Peyer's patch (tissue), 4 donors: ENCODE results near the gene RFX2. TPM values are rescaled to one million over a fixed set of nuclear protein-coding genes. Genes with fewer than 3 reads are reported as not detected.

Experiments used
- DNase-seq, 3 donors: peaks; one replicate each; pipeline ENCODE4 v3.0.0-alpha.2; 2017 to 2019
- H3K27ac ChIP-seq, 4 donors: fragments of 200-600 bp; sonication (generic); one replicate each; pipeline ENCODE4 v1.5.1; 2016 to 2019
- H3K27me3 ChIP-seq, 2 donors: fragments of 200-600 bp; sonication (generic); one replicate each; pipeline ENCODE4 v1.5.1; 2019
- H3K36me3 ChIP-seq, 3 donors: fragments of 200-600 bp; sonication (generic); one replicate each; pipeline ENCODE4 v1.5.1; 2016 to 2019
- H3K4me1 ChIP-seq, 4 donors: fragments of 200-600 bp; sonication (generic); one replicate each; pipeline ENCODE4 v1.5.1; 2016 to 2019
- H3K4me3 ChIP-seq, 4 donors: fragments of 200-600 bp; sonication (generic); 1 replicate in 3 of 4; 2 replicates in 1 of 4; pipeline ENCODE4 v1.5.1; 2016 to 2019; ENCODE audit warnings: mild to moderate bottlenecking in 1 of 4
- H3K9me3 ChIP-seq, 4 donors: fragments of 200-600 bp; sonication (generic); one replicate each; pipeline ENCODE4 v1.5.1; 2016 to 2019; ENCODE audit warnings: mild to moderate bottlenecking in 1 of 4
- POLR2A ChIP-seq, 2 donors: fragments of 450-650 bp; IDR thresholded peaks; one replicate each; pipeline ENCODE4 v1.5.1; 2017; ENCODE audit warnings: antibody characterized with exemption in 2 of 2, mild to moderate bottlenecking in 2 of 2, moderate library complexity in 2 of 2
- total RNA-seq, 4 donors: library from RNA; depleted of rRNA; stranded (reverse); fragments of >200 nt; gene quantifications; one replicate each; pipeline ENCODE4 v1.1.0, GENCODE V29; 2016
- TF ChIP-seq, protein P1 (sequence below), 6 experiments: fragments of 450-650 bp in 4 of 6; fragments of 200-600 bp in 2 of 6; sonication (generic) in 1 of 6; IDR thresholded peaks; one replicate each; pipeline ENCODE4 v1.5.1; 2017 to 2019; ENCODE audit warnings: antibody characterized with exemption in 6 of 6, mild to moderate bottlenecking in 3 of 6, moderate library complexity in 1 of 6

Gene RFX2
- total RNA-seq, 4 donors from 2014 or later: 2.6 to 33.9 (median 10.3) TPM

DNA sequence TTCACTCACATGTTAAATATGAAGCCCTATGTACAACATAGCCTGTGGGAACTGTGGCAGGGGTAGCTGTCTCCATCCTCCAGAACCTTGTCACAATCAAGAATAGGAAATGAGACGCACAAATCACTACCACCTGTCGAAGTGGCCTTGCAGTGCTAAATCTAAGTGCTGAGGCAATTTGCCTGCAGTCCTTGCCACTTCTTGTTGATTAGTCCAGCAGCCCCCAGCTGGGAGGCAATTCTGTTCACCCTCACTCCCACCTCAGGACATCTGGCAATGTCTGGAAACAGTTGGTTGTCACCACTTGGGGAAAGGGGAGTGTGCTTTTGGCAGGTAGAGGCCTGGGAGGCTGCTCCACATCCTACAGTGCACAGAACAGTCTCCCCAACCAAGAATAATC, 10.7 kb downstream of the RFX2 start:
- DNase-seq: no peak

DNA sequence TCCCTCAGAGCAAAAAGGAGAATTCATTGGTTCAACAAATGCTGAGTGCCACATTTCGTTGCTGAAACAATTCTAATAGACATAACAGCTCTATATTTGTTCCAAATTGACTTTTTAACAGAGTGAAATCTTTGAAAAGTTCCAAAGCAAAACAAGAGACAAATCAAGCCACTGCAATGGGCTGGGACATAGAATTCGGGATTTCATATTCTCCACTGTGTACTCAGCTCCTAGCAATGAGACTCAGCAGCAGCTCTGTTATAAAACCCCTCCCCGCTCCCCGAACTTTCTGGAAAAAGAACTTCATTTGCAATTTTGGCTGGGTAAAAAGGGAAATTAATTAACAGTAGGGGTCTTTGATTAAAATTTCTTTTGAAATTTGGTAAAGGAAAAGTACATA, 11.3 kb downstream of the RFX2 start:
- H3K4me1 ChIP-seq: peaks cover 0 to 10% (median 0%) of the 10 kb centered on the region in 4 donors
- no peak for DNase-seq

More for the DNA sequence above, 10.7 kb downstream of the RFX2 start:
- H3K27me3 ChIP-seq: no peaks in the 10 kb centered on the region
- H3K27ac ChIP-seq: peak overlapping the region in 2 of 4 donors; percentile 38 to 48
- TF ChIP-seq, protein P1, sequence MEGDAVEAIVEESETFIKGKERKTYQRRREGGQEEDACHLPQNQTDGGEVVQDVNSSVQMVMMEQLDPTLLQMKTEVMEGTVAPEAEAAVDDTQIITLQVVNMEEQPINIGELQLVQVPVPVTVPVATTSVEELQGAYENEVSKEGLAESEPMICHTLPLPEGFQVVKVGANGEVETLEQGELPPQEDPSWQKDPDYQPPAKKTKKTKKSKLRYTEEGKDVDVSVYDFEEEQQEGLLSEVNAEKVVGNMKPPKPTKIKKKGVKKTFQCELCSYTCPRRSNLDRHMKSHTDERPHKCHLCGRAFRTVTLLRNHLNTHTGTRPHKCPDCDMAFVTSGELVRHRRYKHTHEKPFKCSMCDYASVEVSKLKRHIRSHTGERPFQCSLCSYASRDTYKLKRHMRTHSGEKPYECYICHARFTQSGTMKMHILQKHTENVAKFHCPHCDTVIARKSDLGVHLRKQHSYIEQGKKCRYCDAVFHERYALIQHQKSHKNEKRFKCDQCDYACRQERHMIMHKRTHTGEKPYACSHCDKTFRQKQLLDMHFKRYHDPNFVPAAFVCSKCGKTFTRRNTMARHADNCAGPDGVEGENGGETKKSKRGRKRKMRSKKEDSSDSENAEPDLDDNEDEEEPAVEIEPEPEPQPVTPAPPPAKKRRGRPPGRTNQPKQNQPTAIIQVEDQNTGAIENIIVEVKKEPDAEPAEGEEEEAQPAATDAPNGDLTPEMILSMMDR (IDR thresholded peaks at IDR 0.05): no peak
- no peak for TF ChIP-seq POLR2A (IDR thresholded peaks at IDR 0.05)
- H3K9me3 ChIP-seq: no peaks in the 10 kb centered on the region
- no peaks in the 10 kb centered on the region for H3K36me3 ChIP-seq
- no peak overlapping the region for H3K4me3 ChIP-seq
- peaks cover 0 to 10% (median 0%) of the 10 kb centered on the region in 4 donors for H3K4me1 ChIP-seq

DNA sequence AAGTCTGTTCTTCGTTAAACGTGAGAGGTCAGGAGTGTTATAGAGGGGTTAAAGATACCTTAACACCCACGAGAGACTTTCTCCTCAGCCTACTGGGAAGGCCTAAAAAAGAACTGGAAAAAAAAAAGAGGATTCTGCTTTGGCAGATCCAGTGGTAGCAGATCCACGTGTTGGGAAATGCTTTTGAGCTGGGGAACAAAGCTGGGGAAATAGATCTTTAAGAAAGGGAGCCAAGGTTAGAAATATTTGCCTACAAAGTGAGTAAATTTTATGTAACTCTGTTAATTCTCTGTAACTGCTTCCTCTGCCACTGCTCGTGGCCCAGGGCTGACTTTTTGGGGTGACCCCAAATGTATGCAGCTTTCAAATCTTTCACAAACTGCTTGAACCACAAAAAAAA, 11.7 kb downstream of the RFX2 start:
- Histone ChIP-seq H3K27ac (peak overlapping the region in 1 of 4 donors; percentile 38), H3K4me3 (no peak overlapping the region)
- no peak for DNase-seq

More for the DNA sequence above, 11.3 kb downstream of the RFX2 start:
- Histone ChIP-seq H3K27ac (peak overlapping the region in 1 of 4 donors; percentile 38), H3K27me3 (no peaks in the 10 kb centered on the region), H3K9me3 (no peaks in the 10 kb centered on the region), H3K36me3 (no peaks in the 10 kb centered on the region), H3K4me3 (no peak overlapping the region)
- TF ChIP-seq, protein P1 (IDR thresholded peaks at IDR 0.05): no peak
- no peak for TF ChIP-seq POLR2A (IDR thresholded peaks at IDR 0.05)

DNA sequence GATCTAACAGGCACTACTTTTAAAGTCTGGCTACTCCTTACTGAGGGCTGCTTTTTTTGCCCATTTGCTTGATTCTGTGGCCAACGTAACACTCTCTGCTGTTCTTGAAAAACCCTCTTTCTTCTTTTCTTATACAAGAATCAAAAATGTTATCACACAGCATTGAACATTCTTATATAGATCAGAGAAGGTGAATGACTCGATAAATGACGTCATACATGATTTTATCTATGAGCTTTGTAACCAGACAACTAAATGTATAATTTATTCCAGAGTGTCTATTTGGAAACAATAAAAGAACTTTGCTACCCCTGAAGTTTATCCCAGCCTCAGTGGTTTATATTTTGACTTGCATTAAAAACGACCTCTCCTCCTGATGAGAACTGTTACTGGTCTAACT, 12.4 kb downstream of the RFX2 start:
- Histone ChIP-seq H3K36me3 (no peaks in the 10 kb centered on the region), H3K9me3 (no peaks in the 10 kb centered on the region), H3K4me1 (peaks cover 0 to 16% (median 0%) of the 10 kb centered on the region in 4 donors), H3K4me3 (no peak overlapping the region), H3K27ac (peak overlapping the region in 1 of 4 donors; percentile 38), H3K27me3 (no peaks in the 10 kb centered on the region)
- no peak for DNase-seq
- no peak for TF ChIP-seq POLR2A (IDR thresholded peaks at IDR 0.05)
- TF ChIP-seq, protein P1 (IDR thresholded peaks at IDR 0.05): no peak

More for the DNA sequence above, 11.7 kb downstream of the RFX2 start:
- Histone ChIP-seq H3K36me3 (no peaks in the 10 kb centered on the region), H3K9me3 (no peaks in the 10 kb centered on the region), H3K27me3 (no peaks in the 10 kb centered on the region), H3K4me1 (peaks cover 0 to 10% (median 0%) of the 10 kb centered on the region in 4 donors)
- TF ChIP-seq, protein P1 (IDR thresholded peaks at IDR 0.05): no peak
- TF ChIP-seq POLR2A (IDR thresholded peaks at IDR 0.05): no peak

DNA sequence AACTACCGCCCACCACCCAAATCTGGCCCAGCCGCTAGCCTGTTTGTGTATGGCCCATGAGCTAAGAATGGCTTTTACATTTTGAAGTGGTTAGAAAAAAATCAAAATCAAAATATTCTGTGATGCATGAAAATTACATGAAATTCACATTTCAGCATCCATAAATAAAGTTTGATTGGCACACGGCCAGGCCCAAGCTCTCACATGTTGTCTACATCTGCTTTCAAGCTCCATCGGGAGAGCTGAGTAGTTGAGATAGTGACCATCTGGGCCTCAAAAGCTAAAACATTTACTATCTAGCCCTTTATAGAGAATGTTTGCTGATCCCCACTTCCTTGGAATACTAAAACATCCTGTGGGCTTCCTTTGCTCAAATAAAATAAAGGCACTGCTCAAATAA, 14.5 kb downstream of the RFX2 start:
- no peaks in the 10 kb centered on the region for H3K27me3 ChIP-seq
- TF ChIP-seq POLR2A (IDR thresholded peaks at IDR 0.05): no peak
- TF ChIP-seq, protein P1 (IDR thresholded peaks at IDR 0.05): no peak
- DNase-seq: no peak
- H3K9me3 ChIP-seq: no peaks in the 10 kb centered on the region
- H3K27ac ChIP-seq: no peak overlapping the region
- H3K4me1 ChIP-seq: peaks cover 0 to 33% (median 0%) of the 10 kb centered on the region in 4 donors
- no peak overlapping the region for H3K4me3 ChIP-seq
- H3K36me3 ChIP-seq: no peaks in the 10 kb centered on the region
